Mesodermal cell (in vitro differentiated cells): ENCODE measurements around the gene MIEN1.

Experiments
- H3K27ac ChIP-seq: 2 replicates; pipeline ENCODE4 v1.7.0; 2013; ENCODE audit warnings: mild to moderate bottlenecking, low read depth, low read length, moderate library complexity; ENCODE audit not compliant: severe bottlenecking
- H3K36me3 ChIP-seq: 2 replicates; pipeline ENCODE4 v1.7.1; 2013; ENCODE audit warnings: mild to moderate bottlenecking, low read length, moderate library complexity; ENCODE audit not compliant: control insufficient read depth, insufficient read depth
- H3K4me1 ChIP-seq: one replicate; pipeline ENCODE4 v1.7.1; 2013; ENCODE audit warnings: mild to moderate bottlenecking, low read length; ENCODE audit not compliant: insufficient read depth, control insufficient read depth, poor library complexity, severe bottlenecking
- H3K4me3 ChIP-seq: 2 replicates; pipeline ENCODE4 v1.7.0; 2013; ENCODE audit warnings: low read length, control low read depth, mild to moderate bottlenecking; ENCODE audit not compliant: insufficient read depth, poor library complexity, severe bottlenecking; ENCODE audit errors: extremely low read depth
- H3K9me3 ChIP-seq: 2 replicates; pipeline ENCODE4 v1.7.1; 2013; ENCODE audit warnings: mild to moderate bottlenecking, low read length, moderate library complexity; ENCODE audit not compliant: control insufficient read depth
- WGBS, 2 experiments: methylation state at CpG; one replicate each; pipeline ENCODE4 v1.1.5; 2013; ENCODE audit warnings: missing lambda C conversion rate in 2 of 2; ENCODE audit not compliant: insufficient coverage in 2 of 2; 5-methylcytosine and 5-hydroxymethylcytosine counted together

The MIEN1 gene

GRCh38 chr17:39724731-39725130 lies 5.6 kb downstream of the MIEN1 start:
- H3K4me3 ChIP-seq: no peak overlapping the region
- WGBS, 2 experiments: 97 to 98% methylated on average over 10 to 13 of the region's 13 CpGs
- no peaks in the 10 kb centered on the region for H3K4me1 ChIP-seq
- no peak overlapping the region for H3K27ac ChIP-seq
- H3K9me3 ChIP-seq: no peaks in the 10 kb centered on the region
- peaks cover 70% of the 10 kb centered on the region for H3K36me3 ChIP-seq

DNA sequence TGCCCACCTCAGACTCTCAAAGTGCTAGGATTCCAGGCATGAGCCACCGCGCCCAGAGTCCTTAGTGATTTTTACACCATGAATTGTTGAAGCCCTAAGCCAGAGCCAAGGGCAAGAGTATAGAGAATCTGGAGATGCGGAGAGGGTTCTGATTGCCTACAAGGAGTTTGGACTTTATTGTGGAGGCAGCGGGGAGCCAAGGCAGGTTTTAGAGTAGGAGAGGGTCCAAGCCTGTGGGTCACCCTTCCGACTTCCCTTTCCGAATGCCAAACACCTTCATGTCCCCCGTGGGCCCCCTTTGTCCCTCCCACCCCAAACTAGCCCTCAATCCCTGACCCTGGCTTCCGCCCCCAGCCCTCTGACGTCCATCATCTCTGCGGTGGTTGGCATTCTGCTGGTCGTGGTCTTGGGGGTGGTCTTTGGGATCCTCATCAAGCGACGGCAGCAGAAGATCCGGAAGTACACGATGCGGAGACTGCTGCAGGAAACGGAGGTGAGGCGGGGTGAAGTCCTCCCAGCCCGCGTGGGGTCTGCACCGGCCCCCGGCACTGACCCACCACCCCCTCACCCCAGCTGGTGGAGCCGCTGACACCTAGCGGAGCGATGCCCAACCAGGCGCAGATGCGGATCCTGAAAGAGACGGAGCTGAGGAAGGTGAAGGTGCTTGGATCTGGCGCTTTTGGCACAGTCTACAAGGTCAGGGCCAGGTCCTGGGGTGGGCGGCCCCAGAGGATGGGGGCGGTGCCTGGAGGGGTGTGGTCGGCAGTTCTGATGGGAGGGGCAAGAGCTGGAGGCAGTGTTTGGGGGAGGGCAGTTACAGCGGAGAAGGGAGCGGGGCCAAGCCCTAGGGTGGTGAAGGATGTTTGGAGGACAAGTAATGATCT lies 7.1 kb downstream of the MIEN1 start:
- WGBS, 2 experiments: 75 to 91% methylated on average over 15 to 28 of the region's 34 CpGs
- Histone ChIP-seq H3K4me1 (no peaks in the 10 kb centered on the region), H3K27ac (no peak overlapping the region), H3K4me3 (no peak overlapping the region), H3K36me3 (peaks cover 68% of the 10 kb centered on the region), H3K9me3 (no peaks in the 10 kb centered on the region)

- peaks cover 66% of the 10 kb centered on the region for H3K36me3 ChIP-seq
- H3K9me3 ChIP-seq: no peaks in the 10 kb centered on the region
- WGBS, 2 experiments: 75 to 100% methylated on average over 2 to 4 of the region's 6 CpGs
- H3K27ac ChIP-seq: no peak overlapping the region
- H3K4me1 ChIP-seq: no peaks in the 10 kb centered on the region
- H3K4me3 ChIP-seq: no peak overlapping the region
Observed at GRCh38 chr17:39722104-39722503, 8.2 kb downstream of the MIEN1 start.

DNA sequence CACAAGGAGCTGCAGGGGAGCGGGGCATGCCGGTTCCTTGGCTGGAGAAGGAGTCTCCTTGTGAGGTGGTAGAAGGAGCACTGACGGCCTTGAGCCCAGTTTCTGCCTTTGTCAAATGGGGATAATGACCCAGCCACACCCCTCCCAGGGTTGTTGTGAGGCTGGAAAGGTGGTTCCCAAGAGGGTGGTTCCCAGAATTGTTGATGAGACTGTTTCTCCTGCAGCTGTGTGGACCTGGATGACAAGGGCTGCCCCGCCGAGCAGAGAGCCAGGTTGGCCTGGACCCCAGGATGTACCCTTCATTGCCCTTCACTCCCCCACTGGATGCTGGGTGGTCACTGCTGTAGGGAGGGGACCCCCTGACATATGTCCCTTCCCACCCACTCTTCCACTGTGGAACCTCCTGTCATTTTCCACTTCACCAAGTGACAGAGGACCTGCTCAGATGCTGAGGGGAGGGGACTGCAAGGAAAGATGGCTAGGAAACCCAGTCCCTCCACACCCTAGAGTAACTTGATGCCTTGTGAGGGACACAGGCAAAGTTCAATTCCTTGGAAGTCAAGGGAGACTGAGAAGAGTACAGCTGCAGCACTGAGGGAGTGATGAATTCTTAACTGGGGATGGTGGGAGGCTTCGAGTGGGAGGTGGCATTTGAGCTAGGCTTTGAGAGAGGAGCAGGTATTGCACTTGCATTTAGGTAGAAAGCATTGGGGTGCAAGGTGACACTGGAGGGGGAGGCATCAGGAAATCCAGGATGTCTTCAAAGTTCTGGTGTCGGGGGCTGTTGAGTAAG lies 10.6 kb downstream of the MIEN1 start:
- no peaks in the 10 kb centered on the region for H3K4me1 ChIP-seq
- H3K27ac ChIP-seq: no peak overlapping the region
- H3K9me3 ChIP-seq: no peaks in the 10 kb centered on the region
- H3K4me3 ChIP-seq: no peak overlapping the region
- 78 to 97% methylated on average over 2 to 4 of the region's 7 CpGs for WGBS, 2 experiments
- peaks cover 71% of the 10 kb centered on the region for H3K36me3 ChIP-seq

DNA sequence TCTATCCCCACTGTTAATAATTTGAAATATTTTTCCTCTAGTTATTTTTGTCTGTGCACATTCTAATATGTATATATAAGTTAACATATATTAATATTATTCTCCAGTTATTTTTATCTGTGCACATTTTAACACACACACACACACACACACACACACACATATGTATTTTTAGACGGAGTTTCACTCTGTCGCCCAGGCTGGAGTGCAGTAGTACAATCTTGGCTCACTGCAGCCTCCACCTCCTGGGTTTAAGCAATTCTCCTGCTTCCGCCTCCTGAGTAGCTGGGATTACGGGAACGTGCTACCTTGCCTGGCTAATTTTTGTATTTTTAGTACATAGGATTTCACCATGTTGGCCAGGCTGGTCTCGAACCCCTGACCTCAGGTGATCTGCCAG lies 12.7 kb downstream of the MIEN1 start:
- Histone ChIP-seq H3K9me3 (no peaks in the 10 kb centered on the region), H3K36me3 (peaks cover 69% of the 10 kb centered on the region), H3K27ac (no peak overlapping the region), H3K4me1 (no peaks in the 10 kb centered on the region), H3K4me3 (no peak overlapping the region)
- 95 to 100% methylated on average over 6 of the region's 6 CpGs for WGBS, 2 experiments

DNA sequence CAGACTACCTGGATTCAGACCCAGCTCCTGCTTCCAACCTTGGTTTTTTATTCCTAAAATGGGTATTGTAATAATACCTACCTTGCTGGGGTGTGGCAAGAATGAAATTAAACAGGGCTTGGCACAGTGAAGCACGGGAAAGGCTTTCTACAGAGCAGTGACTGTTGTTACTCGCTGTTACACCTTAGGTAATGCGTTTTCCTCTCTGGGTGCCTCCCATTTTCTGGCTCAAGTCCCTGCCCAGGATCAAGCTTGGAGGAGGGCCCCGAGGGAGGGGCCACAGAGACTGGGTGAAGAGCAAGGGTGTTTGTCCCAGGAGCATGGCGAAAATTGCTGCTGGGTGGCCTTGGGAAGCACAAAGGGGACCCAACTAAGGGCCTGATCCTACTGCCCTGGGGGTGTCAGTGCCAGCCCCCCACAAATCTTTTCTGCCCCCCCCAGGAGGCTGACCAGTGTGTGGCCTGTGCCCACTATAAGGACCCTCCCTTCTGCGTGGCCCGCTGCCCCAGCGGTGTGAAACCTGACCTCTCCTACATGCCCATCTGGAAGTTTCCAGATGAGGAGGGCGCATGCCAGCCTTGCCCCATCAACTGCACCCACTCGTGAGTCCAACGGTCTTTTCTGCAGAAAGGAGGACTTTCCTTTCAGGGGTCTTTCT lies 13.3 kb downstream of the MIEN1 start:
- Histone ChIP-seq H3K27ac (no peak overlapping the region), H3K4me1 (no peaks in the 10 kb centered on the region), H3K9me3 (no peaks in the 10 kb centered on the region), H3K36me3 (peaks cover 70% of the 10 kb centered on the region), H3K4me3 (no peak overlapping the region)
- WGBS, 2 experiments: 90 to 92% methylated on average over 8 to 11 of the region's 11 CpGs

DNA sequence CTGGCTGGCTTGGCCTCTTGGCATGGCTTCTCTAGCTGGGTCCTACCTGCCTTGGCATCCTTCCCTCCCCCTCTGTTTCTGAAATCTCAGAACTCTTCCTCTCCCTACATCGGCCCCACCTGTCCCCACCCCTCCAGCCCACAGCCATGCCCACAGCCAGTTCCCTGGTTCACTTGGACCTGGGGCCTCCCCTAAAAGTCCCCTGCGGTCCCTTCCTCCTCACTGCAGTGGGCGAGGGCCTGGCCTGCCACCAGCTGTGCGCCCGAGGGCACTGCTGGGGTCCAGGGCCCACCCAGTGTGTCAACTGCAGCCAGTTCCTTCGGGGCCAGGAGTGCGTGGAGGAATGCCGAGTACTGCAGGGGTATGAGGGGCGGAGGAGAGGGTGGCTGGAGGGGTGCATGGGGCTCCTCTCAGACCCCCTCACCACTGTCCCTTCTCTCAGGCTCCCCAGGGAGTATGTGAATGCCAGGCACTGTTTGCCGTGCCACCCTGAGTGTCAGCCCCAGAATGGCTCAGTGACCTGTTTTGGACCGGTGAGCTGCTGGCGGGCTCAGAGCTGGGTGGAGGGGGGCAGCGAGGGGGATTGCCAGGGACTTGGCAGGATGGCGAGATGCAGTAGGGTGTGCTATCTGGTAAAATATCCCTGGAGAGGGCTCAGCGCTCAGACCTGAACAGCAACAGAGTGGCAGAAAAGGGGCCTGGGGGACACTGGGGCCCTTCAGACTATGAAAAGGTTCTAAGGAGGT lies 14.1 kb downstream of the MIEN1 start:
- peaks cover 74% of the 10 kb centered on the region for H3K36me3 ChIP-seq
- WGBS, 2 experiments: 95 to 100% methylated on average over 6 to 15 of the region's 15 CpGs
- no peak overlapping the region for H3K27ac ChIP-seq
- no peaks in the 10 kb centered on the region for H3K4me1 ChIP-seq
- no peak overlapping the region for H3K4me3 ChIP-seq
- H3K9me3 ChIP-seq: no peaks in the 10 kb centered on the region

- Histone ChIP-seq H3K27ac (no peak overlapping the region), H3K36me3 (peaks cover 76% of the 10 kb centered on the region), H3K4me1 (no peaks in the 10 kb centered on the region), H3K9me3 (no peaks in the 10 kb centered on the region), H3K4me3 (no peak overlapping the region)
- WGBS, 2 experiments: 94% methylated on average over 15 to 18 of the region's 18 CpGs
Observed at GRCh38 chr17:39715375-39716072, 14.8 kb downstream of the MIEN1 start.

DNA sequence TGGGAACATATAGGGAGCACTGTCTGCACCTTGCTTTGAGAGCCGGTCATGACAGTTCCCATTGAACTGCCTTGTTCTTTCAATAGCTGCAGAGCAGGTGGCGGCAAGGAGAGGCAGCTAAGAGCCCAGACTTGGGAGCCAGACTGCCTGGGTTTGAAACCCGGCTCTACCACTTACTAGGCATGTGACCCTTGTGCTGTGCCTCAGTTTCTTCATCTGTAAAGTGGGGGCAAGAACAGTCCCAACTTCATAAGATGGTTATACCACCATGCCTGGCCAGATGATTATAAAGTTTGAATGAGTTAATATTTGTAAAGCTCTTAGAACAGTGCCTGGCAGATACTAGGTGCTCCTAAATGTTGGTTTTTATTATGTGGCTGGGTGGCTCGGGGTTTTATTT lies 16.1 kb downstream of the MIEN1 start:
- no peak overlapping the region for H3K27ac ChIP-seq
- 100% methylated on average over 3 of the region's 4 CpGs for WGBS, 2 experiments
- no peaks in the 10 kb centered on the region for H3K9me3 ChIP-seq
- H3K4me3 ChIP-seq: no peak overlapping the region
- no peaks in the 10 kb centered on the region for H3K4me1 ChIP-seq
- peaks cover 76% of the 10 kb centered on the region for H3K36me3 ChIP-seq

- Histone ChIP-seq H3K4me3 (no peak overlapping the region), H3K9me3 (no peaks in the 10 kb centered on the region), H3K36me3 (peaks cover 78% of the 10 kb centered on the region), H3K4me1 (no peaks in the 10 kb centered on the region), H3K27ac (no peak overlapping the region)
- 89 to 98% methylated on average over 8 to 9 of the region's 10 CpGs for WGBS, 2 experiments
Observed at GRCh38 chr17:39711851-39712250, 18.5 kb downstream of the MIEN1 start.
